HG03378 (cell line): ENCODE data around the gene LZTS2.

ENCODE experiments used
- ATAC-seq: cut with Tn5 transposase; IDR thresholded peaks from one replicate; pipeline ENCODE4 v1.9.1; 2021; ENCODE audit warnings: mild to moderate bottlenecking, moderate library complexity; ENCODE audit not compliant: unreplicated experiment

Gene LZTS2

GRCh38 chr10:100997360-100998182 lies 2.0 kb upstream of the LZTS2 start:
- ATAC-seq: no peak

- ATAC-seq: no peak
Observed at GRCh38 chr10:100998183-100998990, 1.2 kb upstream of the LZTS2 start.

GRCh38 chr10:100998991-100999741 lies 442 bp upstream of the LZTS2 start:
- no peak for ATAC-seq

GRCh38 chr10:101000127-101000914 lies 713 bp downstream of the LZTS2 start:
- no peak for ATAC-seq

- ATAC-seq: no peak
Observed at GRCh38 chr10:101000915-101001658, 1.5 kb downstream of the LZTS2 start.

GRCh38 chr10:101001659-101002035 lies 2.0 kb downstream of the LZTS2 start:
- no peak for ATAC-seq

GRCh38 chr10:101002456-101002855 lies 2.8 kb downstream of the LZTS2 start:
- no peak for ATAC-seq

- ATAC-seq: no peak
Observed at GRCh38 chr10:101003639-101004206, 4.1 kb downstream of the LZTS2 start.

GRCh38 chr10:101005361-101005760 lies 5.8 kb downstream of the LZTS2 start:
- ATAC-seq: no peak

- no peak for ATAC-seq
Observed at GRCh38 chr10:101005869-101006567, 6.4 kb downstream of the LZTS2 start.

- ATAC-seq: no peak
Observed at GRCh38 chr10:101006593-101007098, 7.0 kb downstream of the LZTS2 start.

- ATAC-seq: no peak
Observed at GRCh38 chr10:101007099-101007711, 7.6 kb downstream of the LZTS2 start.

- ATAC-seq: no peak
Observed at GRCh38 chr10:101007915-101008822, 8.6 kb downstream of the LZTS2 start.

- ATAC-seq: no peak
Observed at GRCh38 chr10:101008823-101009423, 9.3 kb downstream of the LZTS2 start.

GRCh38 chr10:101010329-101010728 lies 10.7 kb downstream of the LZTS2 start:
- ATAC-seq: no peak

- no peak for ATAC-seq
Observed at GRCh38 chr10:101011517-101012423, 12.2 kb downstream of the LZTS2 start.
